HG03439 (cell line): ENCODE results near the gene CELF2.
"Not testable (repeated sequence)": the region's sequence is repeated elsewhere in the genome, so short reads cannot be mapped to it uniquely, and the experiment has no call there.

Source experiments
- ATAC-seq: cut with Tn5 transposase; IDR thresholded peaks from one replicate; pipeline ENCODE4 v1.9.1; 2021; ENCODE audit warnings: mild to moderate bottlenecking, moderate library complexity; ENCODE audit not compliant: unreplicated experiment

The CELF2 gene

DNA sequence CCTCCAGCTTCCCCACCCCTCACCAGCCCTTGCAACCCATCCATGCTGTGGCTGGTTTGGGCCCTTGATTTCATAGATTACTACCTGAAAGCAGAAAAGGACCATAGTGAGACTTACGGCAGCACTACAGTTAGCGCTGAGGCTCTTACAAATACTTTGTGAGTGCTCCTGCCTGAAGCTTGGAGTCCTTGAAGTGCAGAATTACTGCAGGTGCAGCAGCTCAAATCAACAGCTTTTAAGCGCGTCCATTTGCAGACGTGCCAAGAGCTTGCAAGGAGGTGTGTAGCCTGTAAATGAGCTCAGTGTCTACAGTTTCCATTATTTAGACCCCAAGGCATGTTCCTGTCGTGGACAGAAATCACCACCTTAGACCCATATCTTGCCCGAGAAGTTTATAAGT lies 103.0 kb downstream of the CELF2 start:
- ATAC-seq: no peak

DNA sequence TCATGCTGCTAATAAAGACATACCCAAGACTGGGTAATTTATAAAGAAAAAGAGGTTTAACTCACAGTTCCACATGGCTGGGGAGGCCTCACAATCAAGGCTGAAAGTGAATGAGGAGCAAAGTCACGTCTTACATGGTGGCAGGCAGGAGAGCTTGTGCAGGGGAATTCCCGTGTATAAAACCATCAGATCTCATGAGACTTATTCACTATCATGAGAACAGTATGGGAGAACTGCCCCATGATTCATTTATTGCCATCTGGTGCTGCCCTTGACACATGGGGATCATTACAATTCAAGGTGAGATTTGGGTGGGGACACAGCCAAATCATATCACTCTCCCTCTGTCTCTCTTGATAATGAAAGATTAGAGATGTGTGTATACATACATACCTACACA lies 106.2 kb downstream of the CELF2 start:
- not testable (repeated sequence) for ATAC-seq

DNA sequence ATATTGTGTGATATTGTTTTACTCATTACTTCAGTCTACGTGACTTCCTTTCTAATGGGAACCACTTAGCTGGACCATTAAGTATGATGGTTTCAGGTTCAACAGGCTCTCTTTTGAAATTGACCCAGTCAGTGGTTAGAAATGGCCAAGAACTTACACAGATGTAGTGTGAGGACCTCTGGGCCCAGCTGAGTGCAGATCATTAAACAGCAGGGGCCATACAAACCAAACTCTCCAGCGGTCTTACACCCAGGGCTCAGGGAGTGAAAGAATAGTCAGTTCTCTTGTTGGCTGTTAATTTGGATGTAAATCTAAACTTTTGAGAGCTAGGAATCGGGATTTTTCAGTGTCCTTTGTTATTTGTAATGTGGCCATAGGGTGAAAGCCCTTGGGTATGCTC lies 107.3 kb downstream of the CELF2 start:
- no peak for ATAC-seq

DNA sequence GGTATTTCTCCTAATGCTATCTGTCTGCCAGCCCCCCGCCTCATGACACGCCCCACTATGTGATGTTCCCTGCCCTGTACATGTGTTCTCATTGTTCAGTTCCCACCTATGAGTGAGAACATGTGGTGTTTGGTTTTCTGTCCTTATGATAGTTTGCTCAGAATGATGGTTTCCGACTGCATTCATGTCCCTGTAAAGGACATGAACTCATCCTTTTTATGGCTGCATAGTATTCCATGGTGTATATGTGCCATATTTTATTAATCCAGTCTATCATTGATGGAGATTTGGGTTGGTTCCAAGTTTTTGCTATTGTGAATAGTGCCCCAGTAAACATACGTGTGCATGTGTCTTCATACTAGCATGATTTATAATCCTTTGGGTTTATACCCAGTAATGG lies 109.3 kb downstream of the CELF2 start:
- not testable (repeated sequence) for ATAC-seq

DNA sequence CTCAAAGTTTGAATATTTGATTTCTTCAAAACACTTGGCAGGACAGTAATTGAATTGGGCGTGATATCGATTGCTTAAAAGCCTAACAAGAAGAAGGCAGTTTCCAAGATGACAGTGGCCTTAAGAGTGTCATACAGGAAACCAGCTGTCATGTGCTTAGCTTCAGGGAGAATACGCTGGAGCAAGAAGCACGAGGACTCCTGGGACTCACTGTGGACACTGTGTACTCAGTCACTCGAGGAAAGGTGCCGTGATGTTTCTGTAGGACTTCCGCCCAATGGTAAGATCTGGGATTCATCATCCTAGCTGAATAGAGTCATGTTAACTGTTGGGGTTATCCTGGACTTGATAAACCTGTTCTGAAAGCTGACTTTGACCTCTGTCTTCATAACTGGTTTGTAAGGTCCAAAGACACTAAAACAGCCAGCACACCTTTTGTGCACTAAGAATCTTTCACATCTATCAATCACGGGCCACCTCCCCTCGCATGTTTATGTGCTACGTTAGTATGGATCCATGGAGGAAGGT lies 113.5 kb downstream of the CELF2 start:
- ATAC-seq: no peak

DNA sequence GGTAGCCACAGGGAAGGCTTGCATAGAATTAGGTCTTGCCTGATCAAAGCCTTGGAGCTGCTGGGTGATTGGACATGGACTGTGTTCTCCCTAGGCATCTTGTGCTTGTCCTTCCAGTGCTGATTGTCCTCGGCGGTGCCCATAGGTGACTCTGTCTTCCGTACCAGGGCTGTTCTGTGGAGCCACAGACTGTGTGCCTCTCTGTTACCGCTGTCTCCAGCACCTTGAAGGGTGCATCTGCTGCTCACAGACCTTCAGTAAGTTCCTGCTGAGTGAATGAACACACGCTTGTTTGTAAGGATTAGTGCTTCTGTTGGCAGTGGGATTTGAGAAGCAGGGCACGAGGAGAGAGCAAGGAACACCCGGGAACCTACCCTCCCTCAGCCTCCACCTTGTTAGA lies 116.7 kb downstream of the CELF2 start:
- ATAC-seq: no peak

DNA sequence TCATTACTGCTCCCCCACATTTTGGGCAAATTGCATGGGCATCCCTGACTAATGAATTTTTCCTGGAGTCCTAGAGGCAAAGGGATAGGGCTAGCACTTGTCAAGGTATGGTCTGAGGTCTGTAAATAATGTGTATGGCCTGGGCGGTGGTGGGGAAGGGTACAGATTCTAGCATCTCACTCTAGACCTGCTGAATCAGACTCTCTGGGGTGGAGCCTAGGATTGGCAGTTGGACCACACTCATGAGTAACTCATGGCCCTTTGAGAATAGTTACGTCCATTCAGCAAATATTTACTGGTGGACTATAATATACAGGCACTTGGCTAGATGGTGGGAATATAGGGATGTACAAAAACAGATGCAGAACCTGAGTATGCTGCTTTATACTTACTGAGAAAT lies 118.0 kb downstream of the CELF2 start:
- no peak for ATAC-seq

DNA sequence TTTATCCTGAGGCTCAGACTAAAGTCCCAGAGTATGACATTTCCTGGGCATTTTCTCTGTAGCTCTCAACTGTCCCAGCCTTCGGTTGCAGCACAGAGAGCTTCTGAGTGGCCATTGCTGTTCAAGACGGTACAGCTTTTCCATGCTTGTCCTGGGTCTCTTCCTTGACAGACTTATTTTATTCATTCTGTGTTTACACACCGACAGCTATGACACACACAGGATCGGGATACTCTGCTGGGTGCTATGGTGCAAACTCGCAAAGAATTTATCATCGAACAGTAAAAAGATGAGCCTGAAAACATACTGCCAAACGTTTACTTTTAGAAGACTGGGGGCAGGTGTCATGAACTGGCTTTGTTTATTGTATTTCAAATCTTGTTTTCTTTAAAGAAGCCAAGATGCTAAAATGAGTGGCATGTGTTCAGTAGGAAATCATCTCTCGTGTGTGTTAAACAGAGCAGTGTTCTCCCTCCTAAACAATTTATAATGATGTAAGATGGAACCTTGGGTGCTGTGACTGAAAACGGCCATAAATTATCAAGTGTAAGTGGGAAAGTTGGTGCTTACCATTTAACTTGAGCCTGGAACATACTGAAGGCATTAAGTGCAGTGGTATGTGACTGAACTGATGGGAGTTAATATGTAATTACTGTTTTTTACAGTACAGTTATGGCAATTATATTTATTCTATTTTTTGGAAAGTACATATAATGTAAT lies 120.8 kb downstream of the CELF2 start:
- no peak for ATAC-seq

DNA sequence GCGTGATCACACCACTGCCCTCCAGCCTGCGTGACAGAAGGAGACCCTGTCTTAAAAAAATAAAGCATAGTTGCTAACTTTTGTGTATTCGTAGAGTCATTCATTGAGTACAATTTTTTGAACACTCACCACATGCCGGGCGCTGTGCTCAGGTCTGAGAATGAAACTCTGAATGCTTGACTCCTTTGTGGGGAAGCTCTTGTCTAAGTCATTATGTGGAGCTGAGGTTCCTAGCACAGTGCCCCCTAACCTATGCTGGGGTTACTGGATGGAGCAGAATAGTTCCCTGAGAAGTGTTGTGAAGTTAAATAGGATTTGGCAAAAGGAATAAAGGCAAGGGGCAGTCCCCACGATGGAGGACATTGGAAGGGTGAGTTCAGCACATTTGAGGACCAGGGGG lies 123.3 kb downstream of the CELF2 start:
- no peak for ATAC-seq

DNA sequence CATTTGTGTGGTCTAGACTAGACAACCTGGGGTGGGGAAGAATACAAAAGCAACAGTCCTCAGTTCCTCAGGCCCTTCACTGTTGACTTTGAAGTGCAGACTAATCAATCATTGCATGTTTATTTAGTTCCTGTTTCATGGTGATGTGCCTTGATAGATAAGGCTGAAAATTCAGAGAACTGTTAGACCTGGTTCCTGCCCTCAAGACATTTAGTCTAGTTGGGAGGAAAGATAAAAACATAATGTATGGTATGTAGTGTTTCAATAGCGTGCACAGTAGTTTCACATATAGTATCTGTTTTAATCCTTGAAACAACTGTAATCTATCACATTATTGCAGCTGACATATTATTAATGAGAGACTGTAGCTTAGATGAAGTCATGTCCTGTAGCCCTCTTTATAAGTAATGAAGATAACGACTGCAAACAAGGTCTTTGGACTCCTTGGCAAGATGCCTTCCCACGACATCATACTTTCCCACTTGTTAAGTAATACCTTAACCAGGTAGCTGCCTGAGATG lies 124.0 kb downstream of the CELF2 start:
- no peak for ATAC-seq

DNA sequence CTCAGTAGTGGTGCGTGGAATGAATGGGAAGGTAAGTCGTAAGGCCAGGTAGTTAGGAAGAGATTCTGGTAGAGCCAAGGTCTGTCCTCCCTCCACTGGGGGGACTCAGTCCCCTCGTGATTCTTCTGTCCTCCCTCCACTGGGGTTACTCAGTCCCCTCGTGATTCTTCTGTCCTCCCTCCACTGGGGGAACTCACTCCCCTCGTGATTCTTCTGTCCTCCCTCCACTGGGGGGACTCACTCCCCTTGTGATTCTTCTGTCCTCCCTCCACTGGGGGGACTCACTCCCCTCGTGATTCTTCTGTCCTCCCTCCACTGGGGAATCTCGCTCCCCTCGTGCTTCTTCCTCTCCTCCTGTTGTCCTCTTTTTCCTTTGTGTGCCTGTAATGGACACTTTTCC lies 125.1 kb downstream of the CELF2 start:
- no peak for ATAC-seq

DNA sequence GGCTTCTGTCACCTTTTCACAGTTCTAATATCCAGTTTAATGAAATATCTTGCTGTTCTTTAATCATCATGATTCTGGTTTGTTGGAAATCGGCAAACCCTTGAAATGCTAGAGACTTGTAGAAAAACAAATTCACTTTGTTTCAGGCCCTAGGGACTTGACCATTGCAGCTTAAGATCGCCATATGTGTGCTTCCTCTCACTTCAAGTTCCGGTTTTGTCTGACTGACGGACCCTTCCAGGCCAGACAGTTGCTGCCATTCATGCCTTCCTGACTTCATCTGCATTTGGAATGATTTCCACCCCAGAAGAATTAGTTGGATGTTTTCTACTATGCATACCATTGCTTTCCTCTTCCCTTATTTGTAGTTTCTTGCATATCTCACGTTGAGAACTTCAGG lies 125.6 kb downstream of the CELF2 start:
- no peak for ATAC-seq

DNA sequence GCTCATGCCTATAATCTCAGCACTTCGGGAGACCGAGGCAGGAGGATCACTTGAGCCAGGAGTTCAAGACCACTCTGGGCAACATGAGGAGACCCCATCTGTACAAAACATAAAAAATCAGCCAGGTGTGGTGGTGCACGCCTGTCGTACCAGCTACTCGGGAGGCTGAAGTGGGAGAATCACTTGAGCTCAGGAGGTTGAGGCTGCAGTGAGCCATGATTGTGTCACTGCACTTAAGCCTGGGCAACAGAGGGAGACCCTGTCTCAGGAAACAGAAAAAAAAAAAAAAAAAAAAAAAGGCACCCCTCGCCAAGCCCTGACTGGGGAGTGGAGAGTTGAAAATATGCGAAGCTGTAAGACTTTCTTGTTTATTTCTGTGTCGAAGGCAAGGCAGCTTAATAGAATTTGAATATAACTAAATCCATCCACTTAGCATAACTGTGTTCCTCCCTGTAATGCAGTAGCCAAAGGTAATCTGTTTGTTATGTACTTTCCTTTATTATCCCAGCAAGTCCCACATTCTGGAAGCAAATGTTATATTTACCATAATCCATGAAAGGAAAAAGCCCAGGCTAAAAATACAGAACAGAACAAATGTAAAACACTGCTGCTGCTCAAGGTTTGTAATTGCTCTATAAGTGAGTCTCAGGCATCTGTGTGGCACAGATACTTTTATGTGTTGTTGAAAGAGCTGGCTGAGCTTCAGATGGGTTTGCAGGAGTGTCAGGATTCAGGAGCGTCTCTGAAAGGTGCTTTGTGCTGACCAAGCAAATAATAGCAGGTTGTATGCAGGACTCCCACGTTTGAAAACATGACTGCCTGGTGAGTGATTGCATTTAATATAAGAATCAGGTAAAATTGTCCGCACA lies 127.2 kb downstream of the CELF2 start:
- ATAC-seq: peak; percentile 26

DNA sequence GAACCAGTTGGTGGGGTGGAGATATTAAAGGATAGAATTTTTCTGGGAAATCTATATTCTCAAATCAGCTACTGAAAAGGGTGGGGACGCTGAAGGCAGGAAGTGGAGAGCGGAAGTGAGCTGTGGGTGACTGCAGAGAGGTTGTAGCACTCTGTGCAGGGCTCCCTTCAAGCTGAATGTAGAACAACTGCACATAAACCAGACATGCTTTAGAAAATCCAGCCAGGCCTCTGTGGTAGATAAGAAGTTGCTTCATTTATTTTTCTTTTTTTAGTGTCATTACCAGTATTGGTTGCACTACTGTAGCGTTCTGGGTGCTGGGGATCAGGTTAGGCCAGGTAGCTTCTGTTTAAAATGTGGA lies 127.8 kb downstream of the CELF2 start:
- ATAC-seq: peak; percentile 77

DNA sequence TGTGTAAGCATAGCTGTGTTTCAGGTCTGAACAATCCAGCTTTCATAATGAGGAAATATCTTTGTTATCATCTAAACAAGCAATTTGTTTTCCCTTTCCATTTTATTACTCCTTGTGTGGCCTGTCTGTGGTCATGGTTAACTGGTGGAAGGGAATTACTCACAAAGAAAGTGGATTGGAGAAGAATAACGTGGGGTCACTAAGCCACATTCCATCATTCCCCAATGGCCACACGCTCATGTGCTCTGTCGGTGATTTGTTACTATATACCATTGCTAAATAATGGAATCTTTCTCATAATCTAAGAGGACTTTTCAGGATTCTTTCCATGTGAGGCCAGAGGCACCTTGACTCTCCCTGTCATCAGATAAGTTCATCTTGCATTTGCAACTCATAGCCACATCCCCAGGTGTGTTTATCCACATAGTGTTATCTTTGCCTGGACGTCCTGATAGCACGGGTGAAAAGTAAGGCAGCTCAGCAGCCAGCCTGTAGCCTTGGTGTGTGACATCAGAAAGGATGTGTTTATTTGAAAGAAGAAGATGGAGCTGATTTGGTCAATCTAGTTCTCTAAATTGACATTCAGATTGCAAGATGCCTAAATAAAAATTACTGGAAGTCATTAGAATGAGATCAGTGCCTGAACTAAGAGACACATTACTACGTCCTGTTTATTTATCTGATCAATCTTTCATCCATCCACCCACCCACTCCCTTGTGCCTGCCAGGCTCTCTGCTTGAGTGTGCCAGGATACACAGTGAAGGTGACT lies 128.9 kb downstream of the CELF2 start:
- no peak for ATAC-seq

DNA sequence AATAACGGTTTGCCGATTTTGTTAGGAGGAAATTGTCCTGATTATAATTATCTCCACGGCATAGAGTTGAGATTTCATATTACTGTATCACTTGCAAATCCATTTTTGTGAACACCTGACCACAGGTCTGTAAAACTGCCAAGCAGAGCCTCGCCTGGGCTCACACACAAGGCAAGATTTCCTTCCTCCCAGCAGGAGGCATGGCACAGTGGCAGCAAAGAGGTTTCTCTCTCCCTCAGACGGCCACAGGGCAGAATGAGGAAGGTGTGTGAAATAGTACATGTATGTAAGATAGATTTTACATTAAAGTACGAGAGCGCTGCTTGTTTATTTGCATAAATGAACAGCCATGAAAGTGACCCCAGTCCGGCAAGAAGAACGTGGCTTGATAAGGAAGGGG lies 130.1 kb downstream of the CELF2 start:
- ATAC-seq: no peak

DNA sequence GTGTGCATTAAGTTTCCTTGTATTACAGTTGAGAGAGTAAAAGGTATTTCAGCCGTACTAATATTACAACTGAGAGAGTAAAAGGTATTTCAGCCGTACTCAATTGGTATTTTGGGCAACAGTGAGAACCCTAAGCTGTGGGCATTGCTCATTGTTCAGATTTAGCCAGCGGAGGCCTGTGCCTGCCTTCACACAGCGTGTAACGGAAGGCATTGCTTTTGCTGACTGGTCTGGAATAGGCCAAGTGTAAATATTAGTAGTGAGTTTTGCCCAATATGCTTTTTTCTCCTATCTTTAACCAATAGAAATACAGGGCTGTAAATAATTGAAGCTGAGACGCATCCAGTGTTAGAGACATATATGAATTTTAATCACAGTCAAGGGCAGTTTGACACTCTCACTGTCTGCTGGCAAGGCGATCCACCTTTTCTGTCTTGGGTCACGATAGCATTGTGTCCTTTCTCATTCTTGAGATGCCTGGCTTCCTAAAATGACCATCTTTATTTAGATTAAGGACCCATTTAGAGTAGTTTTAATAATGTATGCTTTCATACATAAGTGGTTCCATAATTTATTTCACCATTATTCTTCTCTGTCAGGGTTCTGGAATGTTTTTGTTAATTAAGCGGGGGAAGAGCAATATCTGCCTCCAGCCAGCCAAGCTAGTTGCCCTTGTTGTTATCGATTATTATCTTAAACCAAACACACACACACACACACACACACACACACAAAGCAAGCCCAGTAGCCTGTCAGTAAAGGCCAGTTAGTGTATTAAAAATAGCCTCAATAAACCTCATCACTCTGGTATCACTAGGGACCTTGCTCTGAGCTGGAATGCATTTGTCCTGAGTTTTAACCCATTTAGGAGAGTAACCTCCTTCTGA lies 130.7 kb downstream of the CELF2 start:
- no peak for ATAC-seq

DNA sequence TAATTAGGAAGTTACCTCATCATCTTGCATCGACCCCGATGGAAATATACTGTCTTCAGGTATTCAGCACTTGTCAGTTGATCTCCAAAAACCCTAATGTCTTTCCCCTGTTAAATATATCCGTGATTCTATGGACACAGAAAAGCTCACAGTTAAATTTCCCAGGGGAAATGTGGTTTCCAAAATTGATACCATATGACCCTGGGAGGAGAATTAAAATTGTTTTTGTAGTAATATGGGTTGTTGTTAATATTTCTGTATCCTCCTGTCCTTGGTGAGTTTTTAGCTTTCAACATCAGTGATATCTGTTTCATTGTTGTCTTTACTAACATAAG lies 132.1 kb downstream of the CELF2 start:
- no peak for ATAC-seq

DNA sequence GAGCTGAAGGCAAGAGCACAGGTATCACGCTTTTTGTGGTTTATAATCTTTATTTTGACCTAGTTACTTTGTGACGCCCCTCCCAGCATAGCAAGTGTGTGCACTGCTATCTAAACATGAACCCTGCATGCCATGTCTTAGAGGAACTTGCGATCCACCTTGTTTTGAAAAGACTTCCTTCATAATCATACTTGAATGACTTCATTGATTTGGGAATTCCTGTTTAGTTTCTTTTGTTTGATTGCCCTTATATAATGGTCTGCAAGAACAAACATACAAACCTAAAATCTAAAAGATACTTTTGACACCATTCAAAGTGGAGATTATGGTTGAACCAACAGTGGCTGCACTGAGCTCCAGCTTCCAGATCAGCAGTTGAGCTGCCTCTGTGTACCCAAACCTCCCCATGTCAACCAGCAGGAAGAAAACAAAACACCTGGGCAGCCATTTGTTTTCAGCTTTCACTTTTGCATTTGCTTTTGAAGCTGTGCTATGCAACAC lies 132.6 kb downstream of the CELF2 start:
- ATAC-seq: no peak

DNA sequence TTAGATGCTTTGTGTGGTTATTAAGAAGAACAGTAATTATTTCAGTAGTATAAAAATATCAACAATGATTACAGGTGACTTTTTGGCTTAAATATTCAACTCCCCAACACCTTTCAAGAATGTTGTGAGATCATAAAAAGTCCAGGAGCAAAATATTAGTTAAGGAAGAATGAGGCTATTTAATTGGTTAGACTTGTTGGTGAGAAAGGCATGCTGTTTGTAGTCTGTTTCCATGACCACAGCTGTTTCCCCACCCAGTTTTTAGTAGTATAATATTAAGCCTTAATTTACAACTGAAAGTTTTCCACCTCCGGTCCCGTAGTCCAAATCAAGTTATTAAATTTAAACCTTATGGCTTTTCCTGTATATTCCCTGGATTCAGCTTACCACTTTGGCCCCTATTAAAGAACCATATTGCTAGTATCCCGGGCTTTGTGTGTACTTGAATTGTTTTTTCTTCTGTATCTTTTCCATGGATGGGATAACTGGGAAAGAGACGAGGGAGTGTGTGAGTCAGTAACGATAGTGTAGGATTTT lies 133.3 kb downstream of the CELF2 start:
- no peak for ATAC-seq
